NCI-H146 (cell line): ENCODE measurements around the gene ARHGAP27.

Experiments
- DNase-seq: peaks from one replicate; lab custom pipeline; 2025; lab: John Stamatoyannopoulos, UW

The ARHGAP27 gene

GRCh38 chr17:45430738-45431530 is 1.7 kb downstream of the ARHGAP27 start:
- DNase-seq = no peak

DNA sequence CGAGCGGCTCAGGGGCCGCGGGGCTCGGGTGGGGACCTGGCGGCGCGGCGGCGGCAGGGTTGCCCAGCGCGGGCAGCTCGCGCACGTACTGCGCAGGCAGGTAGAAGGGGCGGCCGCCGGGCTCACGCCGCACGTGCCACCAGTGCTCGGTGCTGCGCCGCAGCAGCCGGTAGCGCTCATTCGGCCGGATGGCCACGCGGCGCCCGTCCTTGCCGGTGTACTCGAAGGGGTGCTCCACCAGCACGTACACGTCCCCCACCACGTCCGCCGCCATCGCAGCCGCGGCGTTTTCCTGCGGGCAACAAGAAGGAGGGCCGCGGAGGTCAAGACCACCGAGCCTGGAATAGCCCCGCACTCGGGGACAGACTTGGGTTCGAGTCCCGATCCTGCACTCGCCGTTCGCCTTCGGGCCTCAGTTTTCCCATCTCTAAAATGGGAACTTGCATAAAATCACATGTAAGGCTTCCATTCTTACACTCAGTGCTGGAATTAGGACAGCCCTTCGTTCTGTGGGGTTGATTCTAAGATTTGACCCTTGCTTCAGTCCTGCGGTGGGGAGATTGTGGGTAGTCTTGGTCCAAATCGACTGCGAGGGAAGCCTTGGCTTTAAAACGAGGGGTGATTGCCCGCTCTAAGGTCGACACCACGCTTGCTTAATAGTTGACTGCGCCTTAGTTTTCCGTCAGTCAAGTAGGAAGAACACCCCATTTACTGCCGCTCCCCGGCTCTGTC is 2.5 kb downstream of the ARHGAP27 start:
- no peak for DNase-seq

- no peak for DNase-seq
Observed at GRCh38 chr17:45429339-45430005, 3.2 kb downstream of the ARHGAP27 start.

- DNase-seq = no peak
Observed at GRCh38 chr17:45428931-45429338, 3.7 kb downstream of the ARHGAP27 start.

- peak; percentile 77 for DNase-seq
Observed at GRCh38 chr17:45428050-45428617, 4.5 kb downstream of the ARHGAP27 start.

DNA sequence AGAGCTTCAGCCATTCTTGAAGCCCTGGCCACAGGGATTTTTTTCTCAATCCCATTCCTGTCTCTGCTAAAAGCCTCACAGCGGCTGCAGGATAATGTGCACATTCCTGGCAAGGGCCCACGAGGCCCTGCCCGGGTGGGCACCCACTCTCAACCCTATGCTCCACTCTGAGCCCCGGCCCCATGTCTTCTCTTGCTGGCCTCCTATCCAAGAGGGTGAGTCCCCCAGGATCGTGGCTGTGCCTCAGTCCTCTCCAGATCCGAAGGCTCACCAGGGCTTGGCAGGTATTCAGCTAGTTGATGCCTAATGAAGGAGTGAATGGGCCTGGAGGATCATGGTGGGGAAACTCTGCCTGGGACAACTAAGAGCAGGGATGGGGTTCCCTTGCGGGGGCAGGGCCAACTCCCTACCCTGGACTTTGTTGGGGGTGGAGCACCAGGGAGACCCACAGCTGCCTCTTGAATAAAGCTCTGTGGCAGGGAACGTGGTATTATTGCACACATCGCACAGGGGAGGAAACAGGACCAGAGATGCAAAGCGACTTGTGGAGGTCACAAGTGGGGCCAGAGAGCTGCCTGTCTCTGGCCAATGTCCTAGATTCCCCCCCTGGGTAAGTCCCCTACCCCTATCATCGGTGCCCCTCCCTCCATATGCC is 5.4 kb downstream of the ARHGAP27 start:
- DNase-seq = no peak

DNA sequence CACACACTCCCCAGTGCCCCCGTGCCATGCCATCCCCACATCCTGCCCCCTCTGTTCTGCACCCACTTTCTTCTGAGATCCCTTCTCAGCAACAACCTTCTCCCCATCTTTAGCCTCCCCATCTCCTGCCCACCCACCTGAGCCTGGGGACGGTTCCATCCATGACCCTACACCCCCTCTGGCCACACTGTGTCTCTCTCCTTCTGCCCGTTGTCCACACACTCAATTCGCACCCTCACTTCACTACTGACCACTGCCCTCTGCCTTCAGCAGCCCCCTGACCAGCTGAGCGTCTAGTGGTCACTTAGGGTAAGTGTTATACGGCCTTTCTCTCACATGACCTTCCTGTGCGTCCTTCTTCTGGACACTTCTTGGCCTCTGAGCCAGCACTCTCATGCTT is 6.1 kb downstream of the ARHGAP27 start:
- DNase-seq = no peak

- no peak for DNase-seq
Observed at GRCh38 chr17:45425984-45426413, 6.7 kb downstream of the ARHGAP27 start.

DNA sequence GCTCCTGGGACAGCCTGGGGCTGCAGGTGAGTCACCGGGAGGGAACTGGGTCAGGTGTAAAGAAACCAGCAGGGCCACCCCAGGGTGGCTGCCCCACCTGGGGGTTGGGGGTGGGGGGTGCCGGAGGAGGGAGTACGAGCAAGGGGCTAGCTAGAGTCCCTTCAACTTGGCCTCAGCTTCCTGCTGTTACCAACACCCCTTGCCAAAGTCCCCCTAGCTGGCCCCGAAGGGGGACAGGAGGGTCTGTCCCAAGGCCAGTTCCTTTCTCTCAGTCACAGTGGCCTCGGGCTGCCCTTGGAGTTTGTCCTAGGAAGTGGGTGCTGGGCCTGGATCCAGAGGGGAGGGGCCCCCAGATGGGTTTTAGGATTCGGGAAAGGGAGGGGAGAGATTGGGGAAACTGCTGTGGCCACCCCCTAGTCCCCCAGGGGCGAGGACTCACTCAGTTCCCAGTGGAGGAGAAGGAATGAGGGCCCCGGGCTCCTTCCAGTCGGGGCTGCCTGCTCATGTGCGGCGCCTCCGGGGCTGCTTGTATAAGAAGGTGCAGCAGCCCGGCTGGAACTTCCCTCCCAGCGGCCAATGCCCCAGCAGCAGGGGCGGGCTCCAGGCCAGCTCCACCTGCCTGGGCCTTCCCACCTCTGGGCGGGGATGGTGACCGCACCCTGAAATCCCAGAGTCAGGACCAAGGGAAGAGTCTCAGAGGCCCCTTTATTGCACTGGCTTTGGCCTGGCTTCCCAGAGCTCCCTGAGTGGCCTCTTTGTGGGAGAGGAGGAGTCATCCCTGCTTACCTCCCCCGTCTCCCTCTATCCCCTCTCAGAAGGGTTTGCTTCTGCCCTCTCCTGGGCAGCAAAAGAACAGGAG is 7.3 kb downstream of the ARHGAP27 start:
- peak; percentile 90 for DNase-seq

GRCh38 chr17:45424769-45425124 is 7.9 kb downstream of the ARHGAP27 start:
- DNase-seq = no peak

- no peak for DNase-seq
Observed at GRCh38 chr17:45423975-45424335, 8.7 kb downstream of the ARHGAP27 start.

DNA sequence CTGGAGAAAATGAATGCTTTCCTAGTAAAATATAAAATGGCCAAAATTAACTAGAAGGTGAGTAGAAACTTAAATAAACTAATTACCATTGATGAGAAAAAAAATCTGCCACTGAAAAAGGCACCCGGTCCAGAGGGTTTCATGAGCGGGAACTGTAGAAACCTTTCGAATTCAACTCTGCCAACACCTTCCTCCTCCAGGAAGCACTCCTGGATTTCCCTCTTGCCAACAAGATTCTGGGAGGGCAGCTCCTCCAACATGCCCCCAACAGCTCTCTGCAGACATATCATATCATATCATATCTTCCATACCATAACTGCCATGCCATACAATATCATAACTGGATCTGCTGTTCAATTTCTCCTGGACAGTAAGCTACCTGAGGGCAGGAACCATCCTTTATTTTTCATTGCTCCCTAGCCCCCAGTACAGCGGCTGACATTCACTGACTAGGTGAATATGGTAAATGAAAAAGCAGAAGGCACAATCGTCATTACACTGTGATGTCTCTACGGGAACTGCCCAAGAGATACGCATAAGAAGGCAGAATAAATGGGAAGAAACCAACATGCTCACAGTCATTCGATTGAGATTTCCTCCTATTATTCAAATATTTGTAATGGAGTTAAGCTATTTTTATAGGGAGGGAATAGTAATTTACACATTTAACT is 9.2 kb downstream of the ARHGAP27 start:
- no peak for DNase-seq

DNA sequence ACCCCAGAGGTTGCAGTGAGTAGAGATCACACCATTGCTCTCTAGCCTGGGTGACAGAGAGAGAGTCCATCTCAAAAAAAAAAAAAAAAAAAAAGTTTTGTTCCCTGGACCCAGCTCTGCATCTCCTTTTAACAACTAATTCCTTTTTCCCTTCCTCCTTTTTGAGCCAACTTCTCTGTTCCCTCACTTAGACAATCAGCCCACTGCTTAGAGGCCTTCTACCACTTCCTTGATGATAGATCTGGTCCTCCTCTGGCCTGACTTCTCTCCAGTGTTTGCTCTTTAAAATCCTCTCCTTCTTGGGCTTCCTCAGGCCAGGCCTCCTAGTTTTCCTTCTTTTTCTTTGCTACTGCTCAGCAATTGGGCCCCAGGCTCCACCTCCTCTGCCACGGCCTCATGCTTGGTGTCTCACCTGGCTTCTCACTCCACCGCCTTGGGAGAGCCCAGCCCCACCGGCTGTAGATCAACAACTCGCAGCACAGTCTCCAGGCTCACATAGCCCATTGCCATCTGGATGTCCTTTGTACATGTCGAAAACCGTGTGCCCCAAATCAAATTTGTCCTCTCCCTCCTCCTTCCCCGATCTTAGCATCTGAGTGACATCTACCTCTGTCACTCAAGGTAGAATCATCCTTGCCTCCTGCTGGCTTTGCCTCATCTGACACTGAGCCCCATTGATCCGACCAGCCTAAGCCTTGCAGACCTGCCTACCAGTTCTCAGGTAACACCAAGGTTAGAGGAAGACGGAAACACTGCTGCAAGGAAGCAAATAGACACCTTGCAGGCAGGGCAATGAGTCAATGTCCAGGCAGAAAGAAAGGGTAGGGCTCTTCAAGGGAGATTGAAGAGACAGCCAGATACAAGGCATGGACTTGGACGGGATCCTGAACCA is 17.4 kb downstream of the ARHGAP27 start:
- DNase-seq = no peak

DNA sequence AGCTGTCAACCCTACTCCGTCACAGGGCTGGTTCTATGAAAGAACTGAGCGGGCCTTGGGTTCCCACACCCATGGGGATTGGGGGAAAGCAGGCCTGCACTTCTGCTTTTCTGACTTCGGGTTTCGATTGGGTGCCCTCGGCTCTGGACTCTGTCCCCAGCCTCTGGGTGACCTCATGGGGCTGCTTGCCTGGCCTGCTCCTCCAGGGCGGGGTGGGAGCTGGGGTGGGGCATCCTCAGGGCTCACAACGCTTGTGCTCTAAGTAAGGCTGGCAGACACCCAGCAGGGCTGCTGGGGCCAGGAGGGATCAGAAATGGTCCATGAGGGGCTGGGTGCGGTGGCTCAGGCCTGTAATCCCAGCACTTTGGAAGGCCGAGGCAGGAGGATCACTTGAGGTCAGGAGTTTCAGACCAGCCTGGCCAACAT is 19.2 kb downstream of the ARHGAP27 start:
- DNase-seq = no peak

DNA sequence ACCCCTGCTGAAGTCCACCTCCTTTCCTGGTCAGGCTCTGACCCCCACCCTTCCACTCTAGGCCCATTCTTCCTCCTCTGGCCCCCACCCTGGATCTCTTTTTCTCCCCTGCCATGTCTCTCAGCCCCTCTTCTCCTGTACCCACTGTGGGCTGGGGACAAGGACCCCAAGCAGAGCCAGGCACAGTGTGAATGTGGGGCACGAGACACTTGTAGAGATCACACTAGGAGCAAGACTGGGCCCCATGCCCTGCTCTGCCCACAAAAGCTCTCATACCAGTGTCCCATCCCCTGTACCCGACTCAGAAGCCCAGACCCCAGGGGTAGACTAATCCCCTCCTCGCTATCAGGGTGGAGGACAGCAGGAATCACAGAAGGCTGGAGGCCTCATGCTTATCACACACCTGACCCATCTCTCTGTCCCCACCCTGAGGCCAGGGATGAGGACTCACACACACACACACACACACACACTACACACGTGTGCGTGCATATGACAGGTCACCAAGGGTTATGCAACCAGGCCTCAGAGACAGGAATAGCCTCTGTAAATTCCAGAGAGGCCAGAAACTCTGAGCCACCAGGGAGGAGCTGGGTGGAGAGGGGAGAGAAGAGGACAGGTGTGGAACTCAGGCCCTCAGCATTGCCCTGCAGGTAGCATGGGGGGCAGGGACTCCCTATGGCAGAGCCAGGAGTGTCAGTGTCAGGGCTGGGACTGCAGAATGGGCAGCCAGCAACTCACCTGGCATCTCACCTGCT is 21.1 kb downstream of the ARHGAP27 start:
- DNase-seq = no peak

- DNase-seq = no peak
Observed at GRCh38 chr17:45410144-45411091, 22.3 kb downstream of the ARHGAP27 start.

- DNase-seq = no peak
Observed at GRCh38 chr17:45409659-45410076, 23.0 kb downstream of the ARHGAP27 start.
